GM12873 (cell line): ENCODE results near the gene TNNI2.

Experiments
- TF ChIP-seq, protein P1 (sequence below): IDR thresholded peaks from 2 replicates; pipeline ENCODE4 v1.5.1; 2012; ENCODE audit warnings: low read depth, mild to moderate bottlenecking, moderate library complexity, low read length, control low read depth; ENCODE audit not compliant: insufficient read depth; ENCODE audit errors: missing control alignments

Gene TNNI2

GRCh38 chr11:1863352-1864216, 24.8 kb downstream of the TNNI2 start:
- TF ChIP-seq, protein P1, sequence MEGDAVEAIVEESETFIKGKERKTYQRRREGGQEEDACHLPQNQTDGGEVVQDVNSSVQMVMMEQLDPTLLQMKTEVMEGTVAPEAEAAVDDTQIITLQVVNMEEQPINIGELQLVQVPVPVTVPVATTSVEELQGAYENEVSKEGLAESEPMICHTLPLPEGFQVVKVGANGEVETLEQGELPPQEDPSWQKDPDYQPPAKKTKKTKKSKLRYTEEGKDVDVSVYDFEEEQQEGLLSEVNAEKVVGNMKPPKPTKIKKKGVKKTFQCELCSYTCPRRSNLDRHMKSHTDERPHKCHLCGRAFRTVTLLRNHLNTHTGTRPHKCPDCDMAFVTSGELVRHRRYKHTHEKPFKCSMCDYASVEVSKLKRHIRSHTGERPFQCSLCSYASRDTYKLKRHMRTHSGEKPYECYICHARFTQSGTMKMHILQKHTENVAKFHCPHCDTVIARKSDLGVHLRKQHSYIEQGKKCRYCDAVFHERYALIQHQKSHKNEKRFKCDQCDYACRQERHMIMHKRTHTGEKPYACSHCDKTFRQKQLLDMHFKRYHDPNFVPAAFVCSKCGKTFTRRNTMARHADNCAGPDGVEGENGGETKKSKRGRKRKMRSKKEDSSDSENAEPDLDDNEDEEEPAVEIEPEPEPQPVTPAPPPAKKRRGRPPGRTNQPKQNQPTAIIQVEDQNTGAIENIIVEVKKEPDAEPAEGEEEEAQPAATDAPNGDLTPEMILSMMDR: no peak

DNA sequence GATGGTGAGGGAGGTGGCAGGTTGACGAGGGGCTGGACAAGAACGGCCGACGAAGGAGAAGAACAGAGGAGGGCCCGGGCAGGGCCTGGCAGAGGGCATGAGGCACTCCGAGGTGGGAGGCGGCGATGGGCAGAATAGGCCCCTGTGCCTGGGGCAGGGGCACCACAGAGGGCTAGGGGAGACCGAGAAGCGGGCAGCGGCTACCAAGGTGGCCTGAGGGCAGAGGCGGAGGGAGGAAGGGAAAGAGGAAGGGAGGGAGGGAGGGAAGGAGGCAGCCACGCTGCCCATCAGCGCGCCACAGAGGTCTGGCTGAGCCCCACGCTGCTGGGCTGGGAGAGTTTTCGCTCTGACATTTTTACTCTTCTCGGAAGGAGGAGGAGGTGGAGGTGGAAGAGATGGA, 25.4 kb downstream of the TNNI2 start:
- TF ChIP-seq, protein P1: no peak

GRCh38 chr11:1864831-1865665, 26.3 kb downstream of the TNNI2 start:
- TF ChIP-seq, protein P1: no peak

GRCh38 chr11:1866226-1866625, 27.4 kb downstream of the TNNI2 start:
- TF ChIP-seq, protein P1: no peak

GRCh38 chr11:1866776-1867175, 28.0 kb downstream of the TNNI2 start:
- TF ChIP-seq, protein P1: no peak

DNA sequence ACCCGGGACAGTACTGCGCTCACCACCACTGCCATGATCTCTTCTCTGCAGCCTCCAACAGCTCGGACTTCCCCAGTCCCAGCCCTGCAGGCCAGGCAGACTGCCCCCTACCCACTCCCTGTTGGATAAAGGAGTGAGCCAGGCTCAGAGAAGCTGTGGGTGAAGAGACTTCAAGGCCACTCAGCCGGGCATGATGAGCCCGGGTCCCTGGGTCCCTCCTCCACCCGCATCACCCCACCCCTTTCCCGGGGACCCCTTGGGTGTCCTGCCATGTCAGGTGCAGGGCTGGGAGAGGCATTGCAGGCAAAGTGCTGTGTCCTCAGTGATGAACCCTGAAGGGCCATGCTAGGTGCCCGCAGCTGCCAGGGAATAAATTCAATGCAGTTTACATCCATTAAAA, 28.6 kb downstream of the TNNI2 start:
- TF ChIP-seq, protein P1: no peak

DNA sequence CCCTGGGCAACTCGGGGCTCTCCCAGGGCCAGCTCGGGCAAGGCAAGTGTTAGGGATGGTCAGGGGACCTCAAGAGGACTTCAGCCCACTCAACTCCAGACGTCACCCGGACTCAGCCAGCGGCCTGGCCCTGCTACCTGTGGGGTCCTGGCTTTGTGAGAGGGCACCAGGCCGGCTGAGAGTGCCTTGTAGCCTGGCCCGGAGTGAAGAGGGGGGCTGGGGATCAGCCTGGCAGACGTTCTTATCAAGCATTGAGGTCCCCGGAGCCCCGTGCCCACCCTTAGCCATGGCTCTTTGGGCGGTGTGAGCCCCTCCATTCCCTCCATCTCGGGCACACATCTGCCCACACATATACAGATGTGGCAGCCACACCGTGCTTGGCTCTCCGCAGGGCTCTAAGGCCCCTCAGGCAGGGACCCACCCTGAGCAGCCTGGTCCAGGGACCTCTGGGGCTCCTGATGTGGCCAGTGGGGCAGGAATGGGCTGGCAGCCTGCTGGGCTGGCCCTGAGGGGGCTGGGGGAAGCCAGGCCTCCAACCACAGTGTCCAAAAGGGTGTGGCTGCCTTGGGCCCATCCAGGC, 29.4 kb downstream of the TNNI2 start:
- TF ChIP-seq, protein P1: no peak
